ENCODE measurements around the gene EFHD2.
"Not testable (repeated sequence)": the region's sequence is repeated elsewhere in the genome, so short reads cannot be mapped to it uniquely, and the experiment has no call there.

EFHD2 gene

DNA sequence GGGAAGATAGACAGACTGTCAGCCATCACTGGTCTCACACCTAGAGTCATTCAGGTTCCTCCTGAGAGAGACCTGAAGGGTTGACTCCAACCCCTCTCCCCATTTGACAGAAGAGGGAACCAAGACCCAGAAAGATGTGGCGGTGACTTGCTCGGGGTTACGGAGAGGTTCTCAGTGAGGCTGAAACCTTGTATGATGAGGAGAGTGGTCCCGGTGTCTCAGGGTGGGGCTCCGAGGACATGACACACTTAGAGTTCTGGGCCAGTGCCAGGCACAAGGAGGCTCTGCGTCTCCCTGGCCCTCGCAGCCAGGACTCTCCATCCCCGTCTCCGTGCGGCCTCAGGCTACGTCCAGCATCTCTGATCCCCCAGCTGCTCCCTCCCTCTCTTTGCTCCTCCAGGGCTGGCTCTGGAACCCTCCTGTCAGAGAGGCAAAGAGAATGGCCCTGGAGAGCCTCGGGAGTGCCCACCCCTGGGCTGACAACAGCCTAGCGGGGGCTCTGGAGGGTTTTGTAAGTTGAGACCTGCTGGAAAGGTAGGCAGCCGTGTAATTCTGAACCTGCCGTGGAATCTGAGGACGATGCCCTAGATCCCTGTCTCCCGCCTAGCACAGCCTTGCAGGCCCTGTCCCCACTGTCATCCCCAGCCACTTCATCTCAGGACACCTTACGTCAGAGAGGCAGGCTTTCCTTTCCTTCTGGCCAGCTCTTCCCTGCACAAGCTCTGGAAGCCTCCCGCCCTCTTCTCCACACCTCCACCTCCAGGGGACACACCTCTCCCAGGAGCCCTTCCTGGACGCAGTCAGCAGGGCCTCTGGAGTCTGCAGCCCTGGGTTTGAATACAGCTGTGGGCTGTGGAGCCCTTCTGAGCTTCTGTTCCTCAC, 4.1 kb downstream of the EFHD2 start:
- DNase-seq: no peak

DNA sequence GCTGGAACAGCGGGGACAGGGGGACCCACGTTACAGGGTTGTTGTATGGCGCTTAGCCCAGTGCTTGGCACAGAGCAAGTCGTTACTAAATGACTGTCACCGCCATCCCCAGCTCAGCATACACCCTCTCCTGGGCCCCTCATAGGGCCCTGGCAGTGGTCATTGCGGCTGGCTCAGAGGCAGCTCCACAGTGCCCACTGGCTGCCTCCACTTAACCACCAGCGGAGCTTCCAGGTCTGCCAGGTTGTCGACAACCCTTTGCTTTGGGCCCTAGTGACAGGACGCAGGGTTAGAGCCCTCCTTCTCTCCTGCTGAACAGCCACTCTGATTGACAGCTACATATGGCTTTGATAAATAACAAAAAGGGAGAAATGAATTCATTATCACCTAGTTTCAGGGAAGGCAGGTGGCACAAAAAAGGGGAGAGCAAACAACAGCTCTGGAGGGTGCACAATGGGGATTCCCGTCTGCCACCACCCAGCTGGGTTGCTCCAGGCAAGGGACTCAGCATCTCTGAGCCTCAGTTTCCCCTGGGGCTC, 4.8 kb downstream of the EFHD2 start:
- no peak for DNase-seq

DNA sequence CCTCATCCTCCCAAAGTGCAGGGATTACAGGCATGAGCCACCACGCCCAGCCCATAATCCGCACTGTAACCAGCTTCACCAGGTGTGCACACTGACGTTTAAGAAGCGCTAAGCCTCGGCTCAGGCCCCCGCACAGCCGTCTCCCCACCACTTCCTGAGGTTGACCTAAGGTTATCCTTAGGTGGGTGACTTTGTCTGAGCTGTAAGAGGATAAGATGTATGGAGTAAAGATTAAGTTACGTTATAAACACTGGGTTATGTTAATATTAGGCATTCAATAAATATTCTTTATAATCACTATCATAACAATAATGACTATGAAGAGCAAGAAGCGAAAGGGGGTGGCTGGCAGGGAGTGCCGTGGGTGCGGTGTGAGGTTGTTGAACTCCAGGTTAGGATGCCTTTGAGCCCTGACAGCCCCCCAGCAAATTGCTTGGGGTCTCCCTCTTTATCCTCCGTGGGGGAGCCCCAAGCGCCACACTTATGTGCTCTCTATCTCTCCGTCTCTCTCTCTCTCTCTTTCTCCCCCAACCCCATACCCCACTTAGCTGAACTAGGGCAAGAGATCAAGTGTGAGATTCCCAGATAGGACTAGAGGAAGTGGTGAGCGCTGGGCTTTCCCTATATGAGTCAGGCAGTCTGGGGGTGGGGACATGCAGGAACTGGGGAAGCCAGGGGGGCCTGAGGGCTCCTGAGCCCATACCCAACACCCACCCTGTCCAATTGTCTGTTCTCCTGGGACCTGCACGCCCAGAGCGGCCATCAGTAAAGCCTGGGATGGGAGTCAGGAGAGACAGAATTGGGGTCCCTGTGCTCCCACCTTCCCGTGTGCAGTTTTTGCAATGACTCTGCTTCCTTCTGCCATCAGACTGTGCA, 7.6 kb downstream of the EFHD2 start:
- peak; percentile 52 to 66 (median 59) for DNase-seq

DNA sequence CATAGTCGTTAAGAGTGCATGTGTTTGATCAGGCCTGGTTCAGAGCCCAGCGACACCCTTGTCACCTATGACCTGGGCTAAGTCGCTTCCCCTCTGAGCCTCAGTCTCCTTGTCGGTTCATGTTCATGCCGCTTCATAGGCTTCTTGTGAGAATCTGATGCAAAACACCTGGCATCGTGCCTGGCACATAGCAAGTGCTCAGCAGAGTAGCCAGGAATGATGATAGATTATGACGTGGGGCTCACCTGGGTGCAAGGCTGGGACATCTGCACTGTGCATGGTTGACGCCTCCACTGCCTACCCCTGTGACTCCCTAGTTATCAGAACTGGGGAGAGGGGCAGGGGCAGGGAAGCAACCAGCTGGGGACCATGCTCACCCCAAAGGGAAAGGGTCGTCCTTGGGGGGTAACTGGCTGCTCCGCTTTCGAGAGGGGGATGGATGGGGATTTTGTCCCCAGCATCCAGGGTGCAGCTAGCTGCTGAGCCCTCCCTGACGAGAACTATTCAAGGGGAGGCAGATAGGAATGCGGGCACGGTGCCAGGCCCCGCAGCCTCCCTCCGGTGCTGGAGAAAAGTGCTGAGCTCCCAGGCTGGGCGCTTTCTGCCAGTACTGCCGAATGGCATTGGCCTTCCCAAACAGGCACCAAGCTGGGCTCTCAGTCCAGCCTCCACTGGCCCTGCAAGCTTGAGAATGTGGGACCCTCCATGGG, 9.3 kb downstream of the EFHD2 start:
- no peak for DNase-seq

DNA sequence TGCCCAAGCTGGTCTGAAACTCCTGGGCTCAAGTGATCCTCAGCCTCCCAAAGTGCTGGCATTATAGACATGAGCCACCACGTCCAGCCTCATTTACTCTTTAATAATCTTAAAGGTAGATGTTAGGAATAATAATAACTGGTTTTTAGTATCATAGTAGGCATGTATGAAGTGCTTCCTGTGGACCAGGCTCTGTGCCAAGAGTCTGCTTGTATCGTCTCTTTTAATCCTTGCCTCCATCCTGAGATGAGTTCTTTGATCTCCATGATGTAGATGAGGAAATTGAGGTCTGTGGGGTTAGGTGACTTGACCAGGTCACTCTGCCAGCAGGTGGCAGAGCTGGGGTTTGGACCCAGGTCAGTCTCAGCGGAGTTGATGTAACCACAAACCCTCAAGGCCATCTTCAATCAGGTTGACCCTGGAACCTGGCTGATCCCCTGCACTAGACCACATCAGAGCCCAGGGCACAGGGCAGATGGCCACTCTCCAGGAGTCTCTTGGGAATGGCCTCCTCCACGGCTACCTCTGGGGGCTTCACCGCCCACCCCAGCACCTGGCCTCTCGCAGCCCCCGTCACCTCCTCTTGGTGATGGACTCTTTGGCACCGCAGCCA, 11.3 kb downstream of the EFHD2 start:
- no peak for DNase-seq

GRCh38 chr1:15422871-15423270, 13.2 kb downstream of the EFHD2 start:
- no peak for DNase-seq

DNA sequence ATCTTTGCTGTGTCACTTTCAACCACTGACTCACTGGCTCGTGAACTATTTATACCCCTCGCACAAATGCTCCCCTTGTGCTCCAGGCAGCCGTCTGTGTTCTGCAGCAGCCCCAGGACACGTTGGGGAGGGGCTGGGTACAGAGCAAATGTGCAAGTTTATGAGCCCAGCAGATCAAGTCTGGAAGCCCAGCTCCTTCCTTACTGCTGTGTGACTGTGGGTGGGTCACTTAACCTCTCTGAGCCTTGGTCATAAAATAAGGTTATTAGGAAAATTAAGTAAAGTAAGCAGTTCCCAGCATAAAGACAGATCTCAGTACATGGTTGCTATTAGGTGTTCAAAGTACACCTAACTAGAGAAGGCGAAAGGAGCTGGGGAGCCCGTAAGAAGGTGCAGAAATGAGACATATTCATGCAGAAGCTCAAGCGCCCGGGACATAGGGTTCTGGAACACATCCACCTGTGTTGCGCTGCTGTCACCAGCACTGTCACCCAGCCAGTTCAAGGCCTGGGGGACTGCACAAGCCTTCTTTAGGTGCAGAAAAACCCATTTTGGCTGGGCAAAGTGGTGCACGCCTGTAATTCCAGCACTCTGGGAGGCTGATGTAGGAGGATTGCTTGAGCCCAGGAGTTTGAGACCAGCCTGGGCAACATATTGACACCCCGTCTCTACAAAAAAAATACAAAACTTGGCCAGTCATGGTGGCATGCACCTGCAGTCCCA, 13.8 kb downstream of the EFHD2 start:
- no peak for DNase-seq

GRCh38 chr1:15424146-15424667, 14.5 kb downstream of the EFHD2 start:
- DNase-seq: no peak

DNA sequence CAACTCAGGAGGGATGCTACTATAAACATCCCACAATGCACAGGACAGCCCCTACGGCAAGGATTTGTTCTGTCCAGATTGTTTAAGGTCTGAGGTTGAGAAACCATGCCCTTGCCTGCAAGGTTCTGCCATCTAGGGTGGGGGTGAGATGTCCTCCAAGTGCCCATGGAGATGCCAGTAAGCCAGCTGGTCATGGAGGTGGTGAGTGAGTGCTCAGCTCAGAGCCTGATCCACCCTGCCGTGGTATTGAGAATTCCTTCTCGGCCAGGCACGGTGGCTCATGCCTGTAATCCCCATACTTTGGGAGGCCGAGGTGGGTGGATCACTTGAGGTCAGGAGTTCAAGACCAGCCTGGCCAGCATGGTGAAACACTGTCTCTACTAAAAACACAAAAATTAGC, 15.3 kb downstream of the EFHD2 start:
- DNase-seq: no peak

- DNase-seq: no peak
These were observed 15.8 kb downstream of the EFHD2 start for GRCh38 chr1:15425521-15425920.

DNA sequence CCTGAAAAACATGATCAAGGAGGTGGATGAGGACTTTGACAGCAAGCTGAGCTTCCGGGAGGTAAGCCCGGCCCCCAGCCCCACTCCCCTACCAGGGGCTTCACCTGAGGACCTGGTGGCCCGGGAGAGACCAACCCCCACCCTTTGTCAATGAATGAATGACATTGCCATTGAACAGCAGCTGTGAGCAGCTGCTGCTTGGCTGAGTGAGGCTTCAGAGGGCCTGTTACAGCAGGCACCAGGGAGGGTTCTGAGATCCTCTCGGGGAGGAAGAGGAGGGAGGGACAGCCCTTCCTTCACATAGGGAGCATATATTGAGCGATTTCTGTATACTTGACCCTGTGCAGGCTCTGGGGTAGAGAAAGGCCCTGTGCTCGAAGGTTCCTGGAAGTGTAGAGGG, 16.3 kb downstream of the EFHD2 start:
- DNase-seq: no peak

DNA sequence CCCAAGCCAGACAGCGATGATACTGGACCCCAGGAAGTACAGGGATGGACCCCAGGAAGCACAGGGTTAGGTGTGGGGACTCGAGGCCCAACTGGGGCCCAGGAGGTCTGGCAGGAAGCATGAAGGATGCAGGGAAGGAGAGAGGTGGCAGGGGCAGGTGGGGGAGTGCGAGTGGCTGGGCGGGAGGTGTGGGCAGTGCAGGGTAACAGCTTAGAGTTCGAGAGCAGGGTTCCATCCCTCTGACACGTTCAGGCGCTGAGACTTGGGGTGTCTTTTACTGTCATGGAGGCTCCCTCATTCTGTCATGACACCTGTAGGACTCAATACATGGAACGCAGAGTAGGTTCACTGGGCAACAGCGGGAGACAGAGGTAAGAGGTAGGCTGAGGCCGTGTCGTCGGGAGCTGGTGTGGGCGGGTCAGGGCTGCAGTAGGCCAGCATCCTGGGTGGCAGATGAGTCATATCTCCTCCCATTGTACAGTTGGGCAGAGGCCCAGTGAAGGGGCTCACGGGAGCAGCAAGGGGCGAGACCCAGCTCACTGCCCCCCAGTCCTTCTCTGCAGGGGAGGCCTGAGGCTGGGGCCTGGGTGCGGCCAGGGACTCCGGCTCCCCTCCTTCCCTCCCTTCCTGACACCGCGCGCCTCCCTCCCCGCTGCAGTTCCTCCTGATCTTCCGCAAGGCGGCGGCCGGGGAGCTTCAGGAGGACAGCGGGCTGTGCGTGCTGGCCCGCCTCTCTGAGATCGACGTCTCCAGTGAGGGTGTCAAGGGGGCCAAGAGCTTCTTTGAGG, 17.0 kb downstream of the EFHD2 start:
- no peak for DNase-seq

- no peak for DNase-seq
These were observed 17.6 kb downstream of the EFHD2 start for GRCh38 chr1:15427280-15427666.

DNA sequence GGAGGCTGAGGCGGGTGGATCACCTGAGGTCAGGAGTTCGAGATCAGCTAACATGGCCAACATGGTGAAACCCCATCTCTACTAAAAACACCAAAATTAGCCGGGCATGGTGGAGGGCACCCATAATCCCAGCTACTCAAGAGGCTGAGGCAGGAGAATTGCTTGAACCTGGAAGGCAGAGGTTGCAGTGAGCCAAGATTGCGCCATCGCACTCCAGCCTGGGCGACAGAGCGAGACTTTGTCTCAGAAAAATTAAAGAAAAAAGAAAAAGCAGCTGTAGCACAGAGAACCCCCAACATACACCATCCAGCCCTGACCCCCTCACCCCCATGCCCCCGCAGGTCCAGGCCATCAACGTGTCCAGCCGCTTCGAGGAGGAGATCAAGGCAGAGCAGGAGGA, 18.6 kb downstream of the EFHD2 start:
- DNase-seq: not testable (repeated sequence)

DNA sequence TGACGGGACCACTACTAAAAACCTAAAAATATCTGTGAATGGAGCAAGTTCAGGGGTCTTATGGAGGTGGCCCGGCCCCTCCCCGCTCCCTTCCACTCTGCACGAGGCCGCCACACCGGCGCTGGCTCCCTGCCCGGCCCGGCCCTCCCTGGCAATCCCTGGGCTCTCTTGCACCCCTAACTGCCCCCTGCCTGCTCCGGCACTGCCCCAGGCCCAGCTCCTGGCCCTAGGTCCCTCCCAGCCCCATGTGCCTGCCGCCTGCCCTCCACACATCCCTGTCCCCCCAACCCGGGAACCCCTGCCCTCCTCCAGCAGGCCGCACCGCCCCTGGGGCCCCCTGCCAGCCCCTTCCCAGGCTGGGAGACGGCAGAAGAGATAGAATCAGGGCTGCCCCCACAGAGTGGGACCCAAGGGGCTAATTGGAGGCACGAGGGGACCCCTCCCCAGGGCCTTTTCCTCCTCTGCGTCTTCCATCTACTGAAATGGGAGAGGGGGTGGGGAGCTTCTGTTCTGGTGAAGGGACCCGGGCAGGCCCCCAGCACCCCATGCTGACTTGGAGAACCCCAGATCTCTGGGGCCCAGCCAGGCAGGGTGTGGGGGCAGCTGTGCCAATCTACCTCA, 19.2 kb downstream of the EFHD2 start:
- DNase-seq: no peak

GRCh38 chr1:15429701-15430149, 20.0 kb downstream of the EFHD2 start:
- DNase-seq: no peak

DNA sequence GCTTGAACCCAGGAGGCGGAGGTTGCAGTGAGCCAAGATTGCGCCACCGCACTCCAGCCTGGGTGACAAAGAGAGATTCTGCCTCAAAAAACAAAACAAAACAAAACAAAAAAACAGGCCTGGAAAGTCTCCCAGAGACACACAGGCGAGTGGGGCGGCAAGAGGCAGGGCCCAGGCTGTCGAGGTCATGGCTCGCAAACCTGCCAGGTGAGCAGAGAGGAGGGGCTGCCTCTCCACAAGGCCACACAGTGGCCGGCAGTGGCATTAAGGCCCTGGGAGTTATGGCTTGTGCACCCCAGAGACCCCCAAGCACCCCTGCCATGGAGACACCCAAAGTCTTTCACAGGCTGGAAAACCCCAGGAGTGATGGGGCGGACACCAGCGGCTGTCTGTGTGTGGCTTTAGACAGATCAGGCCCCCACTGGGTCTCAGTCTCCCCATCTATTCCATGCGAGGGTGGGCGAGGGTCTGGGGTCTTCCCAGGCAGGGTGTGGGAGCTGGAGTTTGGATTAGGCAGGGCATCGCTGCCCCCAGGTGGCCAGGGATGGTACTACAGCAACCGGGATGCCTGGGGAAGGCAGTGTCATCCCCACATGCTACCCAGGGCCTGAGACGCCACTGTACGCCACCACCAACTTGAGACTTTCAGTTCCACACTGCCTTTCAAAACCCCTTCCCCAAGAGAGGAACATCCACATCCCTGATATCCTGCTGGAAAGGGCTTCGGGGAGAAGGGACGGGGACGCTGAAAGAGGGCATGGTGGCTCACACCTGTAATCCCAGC, 21.3 kb downstream of the EFHD2 start:
- peak; percentile 38 to 63 (median 56) for DNase-seq

DNA sequence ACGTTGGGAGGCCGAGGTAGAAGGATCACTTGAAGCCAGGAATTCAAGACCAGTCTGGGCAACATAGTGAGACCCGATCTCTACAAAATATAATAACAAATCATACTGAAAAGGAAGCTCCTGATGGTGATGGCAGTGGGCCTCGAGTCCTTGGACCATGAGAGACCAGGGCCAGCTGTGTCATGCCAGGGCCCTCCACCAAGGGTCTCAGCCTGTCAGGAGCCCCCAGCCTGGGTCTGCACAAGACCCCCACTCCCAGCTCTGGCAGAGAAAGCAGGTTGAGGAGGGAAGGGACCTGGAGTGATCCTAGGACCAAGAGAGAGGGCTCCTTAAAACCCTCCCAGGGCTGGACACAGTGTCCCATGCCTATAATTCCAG, 21.9 kb downstream of the EFHD2 start:
- no peak for DNase-seq

- DNase-seq: no peak
These were observed 22.6 kb downstream of the EFHD2 start for GRCh38 chr1:15432324-15432723.

All from T-helper 1 cell (primary cell).